ENCODE data around the gene MCC.
"Not testable (repeated sequence)": the region's sequence is repeated elsewhere in the genome, so short reads cannot be mapped to it uniquely, and the experiment has no call there.

MCC gene

GRCh38 chr5:113081091-113081839 is 407.0 kb downstream of the MCC start:
- no peak for DNase-seq (ENCODE audit: low read depth)

- not testable (repeated sequence) for DNase-seq (ENCODE audit: low read depth)
These were observed 411.6 kb downstream of the MCC start for GRCh38 chr5:113076649-113077048.

GRCh38 chr5:113075019-113075418 is 413.2 kb downstream of the MCC start:
- DNase-seq (ENCODE audit: low read depth) = no peak

GRCh38 chr5:113073629-113074034 is 414.6 kb downstream of the MCC start:
- DNase-seq (ENCODE audit: low read depth) = not testable (repeated sequence)

GRCh38 chr5:113071401-113071800 is 416.9 kb downstream of the MCC start:
- DNase-seq (ENCODE audit: low read depth) = no peak

- DNase-seq (ENCODE audit: low read depth) = no peak
These were observed 417.4 kb downstream of the MCC start for GRCh38 chr5:113070901-113071300.

- no peak for DNase-seq (ENCODE audit: low read depth)
These were observed 419.7 kb downstream of the MCC start for GRCh38 chr5:113068559-113068958.

GRCh38 chr5:113067635-113068344 is 420.5 kb downstream of the MCC start:
- DNase-seq (ENCODE audit: low read depth) = no peak

GRCh38 chr5:113065626-113066025 is 422.6 kb downstream of the MCC start:
- DNase-seq (ENCODE audit: low read depth) = no peak

GRCh38 chr5:113064806-113065205 is 423.4 kb downstream of the MCC start:
- DNase-seq (ENCODE audit: low read depth) = no peak

GRCh38 chr5:113063927-113064326 is 424.3 kb downstream of the MCC start:
- no peak for DNase-seq (ENCODE audit: low read depth)

GRCh38 chr5:113062869-113063508 is 425.3 kb downstream of the MCC start:
- no peak for DNase-seq (ENCODE audit: low read depth)

- no peak for DNase-seq (ENCODE audit: low read depth)
These were observed 426.1 kb downstream of the MCC start for GRCh38 chr5:113061846-113062780.

- no peak for DNase-seq (ENCODE audit: low read depth)
These were observed 427.7 kb downstream of the MCC start for GRCh38 chr5:113060408-113061025.

GRCh38 chr5:113059232-113060040 is 428.8 kb downstream of the MCC start:
- no peak for DNase-seq (ENCODE audit: low read depth)

- no peak for DNase-seq (ENCODE audit: low read depth)
These were observed 429.5 kb downstream of the MCC start for GRCh38 chr5:113058706-113059226.

- no peak for DNase-seq (ENCODE audit: low read depth)
These were observed 430.0 kb downstream of the MCC start for GRCh38 chr5:113058269-113058668.

- DNase-seq (ENCODE audit: low read depth) = no peak
These were observed 430.7 kb downstream of the MCC start for GRCh38 chr5:113057557-113057984.

- DNase-seq (ENCODE audit: low read depth) = no peak
These were observed 431.3 kb downstream of the MCC start for GRCh38 chr5:113056988-113057387.

- no peak for DNase-seq (ENCODE audit: low read depth)
These were observed 433.4 kb downstream of the MCC start for GRCh38 chr5:113054899-113055298.

All from activated T-helper 9 cell treated with anti-CD3 and anti-CD28 coated beads, Interleukin-2, amount 50 U/mL, for 16 hours (primary cell).